Keratinocyte (primary cell): ENCODE measurements around the gene WNT6. TPM values are rescaled to one million over a fixed set of nuclear protein-coding genes. Genes with fewer than 3 reads are reported as not detected.

Experiments
- DNase-seq: peaks from one replicate; pipeline ENCODE4 v3.0.0-alpha.2; 2011; ENCODE audit warnings: low read depth, missing footprints, low spot score
- FAIRE-seq: peaks from 2 replicates; lab custom pipeline; 2011; peaks lifted over from hg19 to GRCh38; lab: Jason Lieb, UNC
- H2AFZ ChIP-seq: 2 replicates; pipeline ENCODE4 v1.6.0; 2012; ENCODE audit warnings: low read length, control low read depth, inconsistent platforms; ENCODE audit not compliant: control insufficient read depth
- H3K27ac ChIP-seq: 2 replicates; pipeline ENCODE4 v1.5.1; 2011; ENCODE audit warnings: low read length; ENCODE audit not compliant: control insufficient read depth, insufficient read depth
- H3K27me3 ChIP-seq: 3 replicates; pipeline ENCODE4 v1.6.0; 2011; ENCODE audit warnings: low read length; ENCODE audit not compliant: control insufficient read depth, insufficient read depth; ENCODE audit errors: extremely low read depth
- H3K36me3 ChIP-seq, 2 experiments: 2 replicates in 1 of 2; 3 replicates in 1 of 2; pipeline ENCODE4 v1.5.1; 2011; ENCODE audit warnings: low read length in 2 of 2, mild to moderate bottlenecking in 1 of 2; ENCODE audit not compliant: control insufficient read depth in 2 of 2, insufficient read depth in 2 of 2; ENCODE audit errors: extremely low read depth in 1 of 2
- H3K4me1 ChIP-seq: 3 replicates; pipeline ENCODE4 v1.5.1; 2011; ENCODE audit warnings: low read length; ENCODE audit not compliant: control insufficient read depth, insufficient read depth; ENCODE audit errors: extremely low read depth
- H3K4me2 ChIP-seq: 3 replicates; pipeline ENCODE4 v1.6.0; 2011; ENCODE audit warnings: low read depth, low read length; ENCODE audit not compliant: control insufficient read depth, insufficient read depth; ENCODE audit errors: extremely low read depth
- H3K4me3 ChIP-seq, 3 experiments: fragments of 200-600 bp in 1 of 3; sonication (generic) in 1 of 3; 2 replicates in 2 of 3; 3 replicates in 1 of 3; pipeline ENCODE4 v1.5.1; 2011 to 2016; ENCODE audit warnings: low read length in 3 of 3, mild to moderate bottlenecking in 3 of 3, control low read depth in 2 of 3, inconsistent platforms in 1 of 3, low read depth in 1 of 3, mixed read lengths in 1 of 3, mixed run types in 1 of 3, moderate library complexity in 1 of 3; ENCODE audit not compliant: control insufficient read depth in 2 of 3, insufficient read depth in 2 of 3; ENCODE audit errors: extremely low read depth in 1 of 3
- H3K79me2 ChIP-seq: 2 replicates; pipeline ENCODE4 v1.6.0; 2012; ENCODE audit warnings: low read length; ENCODE audit not compliant: control insufficient read depth, insufficient read depth
- H3K9ac ChIP-seq: 3 replicates; pipeline ENCODE4 v1.6.0; 2011; ENCODE audit warnings: low read length; ENCODE audit not compliant: control insufficient read depth, insufficient read depth; ENCODE audit errors: extremely low read depth
- H3K9me1 ChIP-seq: 3 replicates; pipeline ENCODE4 v1.6.0; 2011; ENCODE audit warnings: low read length; ENCODE audit not compliant: control insufficient read depth, insufficient read depth; ENCODE audit errors: extremely low read depth
- H3K9me3 ChIP-seq: 2 replicates; pipeline ENCODE4 v1.5.1; 2012; ENCODE audit warnings: low read depth, low read length; ENCODE audit not compliant: control insufficient read depth
- H4K20me1 ChIP-seq: 3 replicates; pipeline ENCODE4 v1.6.0; 2011; ENCODE audit warnings: low read length; ENCODE audit not compliant: control insufficient read depth, insufficient read depth; ENCODE audit errors: extremely low read depth
- CTCF ChIP-seq, 3 experiments: IDR thresholded peaks in 1 of 3; conservative IDR thresholded peaks in 1 of 3; optimal IDR thresholded peaks in 1 of 3; 2 replicates in 2 of 3; 3 replicates in 1 of 3; pipeline versions ENCODE3 to v1.5.1; 2011; ENCODE audit warnings: low read length in 3 of 3, mild to moderate bottlenecking in 3 of 3, moderate library complexity in 2 of 3, control low read depth in 1 of 3, inconsistent platforms in 1 of 3; ENCODE audit not compliant: insufficient read depth in 2 of 3; ENCODE audit errors: extremely low read depth in 1 of 3
- EZH2 ChIP-seq: IDR thresholded peaks from one replicate; pipeline ENCODE4 v1.6.1; 2012; ENCODE audit warnings: inconsistent platforms, mild to moderate bottlenecking, low read length, moderate library complexity
- dilution Hi-C: fragments of 300-500 bp; cut with MboI; formaldehyde crosslinking; loops from one replicate; pipeline ENCODE4 v1.7.0; 2020; ENCODE audit warnings: low sequenced_read_pairs; ENCODE audit not compliant: extremely low pct_ligation_motif_present
- polyA plus RNA-seq, 5 experiments: library from polyadenylated mRNA; depleted of rRNA in 3 of 5; stranded (reverse) in 3 of 5; stranded (forward) in 1 of 5; unstranded in 1 of 5; fragments of >200 nt; gene quantifications; 1 replicate in 1 of 5; 2 replicates in 3 of 5; 3 replicates in 1 of 5; pipeline versions ENCODE4 v1.2.1 to v1.2.3, GENCODE V29; 2011 to 2012; ENCODE audit warnings: missing spikeins in 2 of 5, low read depth in 1 of 5, low replicate concordance in 1 of 5

The WNT6 gene
- polyA plus RNA-seq, 1 donor (not counting 4 experiments of a cell fraction or from before 2014, with no cell fraction given), result not detected

GRCh38 chr2:218823196-218823855 lies 36.3 kb upstream of the WNT6 start:
- H2AFZ ChIP-seq, result no peak overlapping the region
- no peaks in the 10 kb centered on the region for H3K9me3 ChIP-seq
- H3K27ac ChIP-seq, result no peak overlapping the region
- H3K4me1 ChIP-seq, result no peaks in the 10 kb centered on the region
- dilution Hi-C loops, result no loop called here
- TF ChIP-seq CTCF (optimal IDR thresholded peaks at IDR 0.05 in 1 of 3, IDR thresholded peaks at IDR 0.05 in 1 of 3, conservative IDR thresholded peaks at IDR 0.05 in 1 of 3; ENCODE audit: extremely low read depth in 1 of 3, insufficient read depth in 2 of 3, low read length in 3 of 3) (no peak), EZH2 (no peak)
- no peaks in the 10 kb centered on the region for H4K20me1 ChIP-seq
- H3K27me3 ChIP-seq, result peaks cover 10% of the 10 kb centered on the region
- no peak for DNase-seq
- H3K9me1 ChIP-seq, result no peaks in the 10 kb centered on the region
- no peaks in the 10 kb centered on the region for H3K36me3 ChIP-seq
- FAIRE-seq, result no peak
- no peak overlapping the region for H3K9ac ChIP-seq
- H3K79me2 ChIP-seq, result no peaks in the 10 kb centered on the region
- no peak overlapping the region for H3K4me3 ChIP-seq
- H3K4me2 ChIP-seq, result no peak overlapping the region

GRCh38 chr2:218824004-218824403 lies 35.6 kb upstream of the WNT6 start:
- FAIRE-seq (no peak), DNase-seq (no peak)
- Histone ChIP-seq H3K4me2 (no peak overlapping the region), H3K4me3 (no peak overlapping the region), H3K9me3 (no peaks in the 10 kb centered on the region), H3K27ac (no peak overlapping the region), H2AFZ (no peak overlapping the region), H3K36me3 (no peaks in the 10 kb centered on the region), H4K20me1 (no peaks in the 10 kb centered on the region), H3K4me1 (no peaks in the 10 kb centered on the region), H3K9me1 (no peaks in the 10 kb centered on the region), H3K79me2 (no peaks in the 10 kb centered on the region), H3K9ac (no peak overlapping the region), H3K27me3 (peaks cover 10% of the 10 kb centered on the region)
- TF ChIP-seq CTCF (optimal IDR thresholded peaks at IDR 0.05 in 1 of 3, IDR thresholded peaks at IDR 0.05 in 1 of 3, conservative IDR thresholded peaks at IDR 0.05 in 1 of 3; ENCODE audit: extremely low read depth in 1 of 3, insufficient read depth in 2 of 3, low read length in 3 of 3) (no peak), EZH2 (no peak)
- dilution Hi-C loops, result no loop called here
